Measurements from ENCODE around the gene DOCK2.
"Not testable (repeated sequence)": the region's sequence is repeated elsewhere in the genome, so short reads cannot be mapped to it uniquely, and the experiment has no call there.

DOCK2 gene

DNA sequence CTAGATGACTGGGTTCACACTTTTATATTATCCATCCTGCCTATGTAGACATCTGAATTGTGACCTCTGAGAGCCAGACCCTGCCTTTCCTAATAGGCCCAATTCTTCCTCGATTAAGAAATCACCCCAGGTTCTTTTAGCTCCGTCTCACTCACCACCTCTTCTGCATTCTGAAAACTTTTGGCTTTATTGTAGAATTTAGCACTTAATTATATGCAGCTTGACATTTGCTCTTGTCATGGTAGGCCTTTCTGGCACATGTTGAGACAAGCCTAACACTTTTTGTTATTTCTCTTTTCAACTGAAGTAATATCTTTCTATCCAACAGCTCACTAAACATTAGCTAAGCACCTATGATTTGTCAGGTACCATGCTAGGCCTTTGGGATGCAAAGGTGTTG is 180.0 kb downstream of the DOCK2 start:
- no peak for DNase-seq (ENCODE audit: low read depth in 2 of 2)

DNA sequence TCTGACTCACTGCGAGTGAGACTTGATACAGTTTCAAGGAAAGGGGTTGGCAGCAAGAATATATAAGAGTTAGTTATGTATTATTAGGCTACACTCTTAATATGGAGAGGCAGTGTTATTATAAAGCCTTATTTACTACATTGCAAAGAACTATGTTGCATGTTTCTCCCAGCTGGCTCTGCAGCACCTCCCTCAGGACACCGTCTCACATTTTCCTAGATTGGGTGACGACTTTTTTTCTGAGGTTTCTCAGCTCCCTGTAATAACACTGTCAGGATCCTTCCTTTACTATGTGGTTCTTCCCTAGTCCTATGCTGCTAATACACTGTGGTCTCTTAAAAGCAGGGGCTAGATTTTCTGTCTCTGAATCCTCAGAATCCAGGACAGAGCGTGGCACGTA is 189.5 kb downstream of the DOCK2 start:
- no peak for DNase-seq (ENCODE audit: low read depth in 2 of 2)

DNA sequence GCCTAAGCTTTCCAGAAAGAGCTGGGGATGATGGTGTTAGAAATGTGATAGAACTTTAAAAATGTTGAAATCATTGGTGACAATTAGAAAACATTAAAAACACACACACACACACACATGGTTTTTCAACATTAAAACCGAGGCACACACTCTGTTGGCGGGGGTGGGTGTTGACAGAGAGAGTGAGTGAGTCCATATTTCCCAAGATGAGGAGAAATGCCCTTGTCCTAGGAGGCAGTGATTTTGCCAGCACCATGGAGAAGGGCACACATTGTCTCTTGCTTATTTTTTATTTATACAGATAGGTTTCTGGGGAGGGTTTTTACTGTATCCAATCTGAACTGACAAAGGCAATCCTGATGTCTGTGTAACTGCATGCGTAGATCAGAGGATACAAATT is 190.7 kb downstream of the DOCK2 start:
- DNase-seq (ENCODE audit: low read depth in 2 of 2) = no peak

DNA sequence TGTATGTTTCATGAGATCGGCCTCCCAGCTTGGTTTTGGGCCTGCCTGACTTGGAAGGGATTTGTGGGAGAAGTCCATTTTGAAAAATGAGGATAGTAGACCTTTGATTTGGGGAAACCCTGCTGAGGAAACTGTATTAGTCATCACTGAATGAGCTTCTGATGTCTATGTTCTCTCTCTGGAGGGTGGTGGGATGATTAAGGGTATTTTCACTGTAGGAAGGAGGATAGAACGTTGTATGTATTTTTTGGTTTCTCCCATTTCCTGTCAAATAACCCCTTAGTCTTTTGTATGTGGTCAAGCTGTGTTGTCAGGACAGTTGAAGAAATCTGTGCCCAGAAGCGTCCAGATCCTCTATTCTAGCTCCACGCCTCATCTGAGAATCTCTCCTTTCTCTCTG is 191.3 kb downstream of the DOCK2 start:
- no peak for DNase-seq (ENCODE audit: low read depth in 2 of 2)

DNA sequence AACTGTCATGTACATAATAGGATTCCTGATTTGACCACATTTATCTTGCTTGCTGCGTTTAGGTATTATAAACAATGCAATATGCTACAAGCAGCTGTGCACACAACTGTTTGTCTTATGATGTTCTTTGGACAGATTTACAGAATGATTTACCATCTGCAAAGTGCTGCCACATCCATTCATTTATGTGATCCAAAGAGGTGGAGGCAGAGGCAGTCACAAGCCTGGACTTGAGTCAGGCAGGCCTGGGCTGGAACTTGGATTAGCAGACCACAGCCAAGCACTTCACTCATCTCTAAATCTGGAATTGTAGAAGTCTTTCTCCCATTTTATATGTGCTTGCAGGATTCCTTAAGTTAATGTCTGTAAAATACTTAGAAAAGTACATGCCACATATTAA is 194.3 kb downstream of the DOCK2 start:
- no peak for DNase-seq (ENCODE audit: low read depth in 2 of 2)

DNA sequence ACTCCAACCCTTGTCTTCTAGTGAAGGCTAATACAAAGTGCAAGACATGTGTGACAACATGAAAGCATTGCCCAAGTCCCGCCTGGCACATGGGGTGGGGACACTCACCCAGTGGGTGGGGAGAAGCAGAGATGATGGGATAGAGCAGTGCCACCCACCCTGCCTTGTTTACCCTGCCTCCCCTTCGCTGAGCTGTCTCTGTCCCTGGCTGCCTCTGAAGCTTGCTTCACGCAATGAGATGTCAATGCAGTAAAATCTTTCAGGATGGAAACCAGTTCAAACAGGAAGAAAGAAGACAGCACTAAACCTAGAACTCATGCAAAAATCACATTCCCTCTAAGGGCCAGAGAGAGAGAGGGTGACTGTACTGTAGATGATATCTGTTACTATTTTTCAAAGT is 195.2 kb downstream of the DOCK2 start:
- DNase-seq (ENCODE audit: low read depth in 2 of 2) = no peak

DNA sequence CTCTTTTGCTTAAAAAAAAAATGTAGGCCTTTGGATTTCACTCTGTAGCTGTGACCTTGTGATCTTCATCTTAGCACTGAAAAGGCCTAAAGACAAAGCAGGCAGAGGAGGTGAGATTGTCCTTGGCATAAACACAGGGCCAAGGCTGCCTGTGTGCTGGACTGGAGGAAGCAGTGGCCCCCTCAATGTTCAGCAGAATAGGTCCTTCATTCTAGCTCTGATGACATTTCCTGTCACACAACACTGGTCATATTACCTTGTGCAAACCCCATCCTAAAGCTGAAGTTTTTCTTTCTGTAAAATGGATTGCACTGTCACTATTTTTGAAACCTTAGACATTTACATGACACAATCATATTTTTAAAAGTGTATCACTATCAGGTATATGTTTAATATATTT is 195.8 kb downstream of the DOCK2 start:
- no peak for DNase-seq (ENCODE audit: low read depth in 2 of 2)

DNA sequence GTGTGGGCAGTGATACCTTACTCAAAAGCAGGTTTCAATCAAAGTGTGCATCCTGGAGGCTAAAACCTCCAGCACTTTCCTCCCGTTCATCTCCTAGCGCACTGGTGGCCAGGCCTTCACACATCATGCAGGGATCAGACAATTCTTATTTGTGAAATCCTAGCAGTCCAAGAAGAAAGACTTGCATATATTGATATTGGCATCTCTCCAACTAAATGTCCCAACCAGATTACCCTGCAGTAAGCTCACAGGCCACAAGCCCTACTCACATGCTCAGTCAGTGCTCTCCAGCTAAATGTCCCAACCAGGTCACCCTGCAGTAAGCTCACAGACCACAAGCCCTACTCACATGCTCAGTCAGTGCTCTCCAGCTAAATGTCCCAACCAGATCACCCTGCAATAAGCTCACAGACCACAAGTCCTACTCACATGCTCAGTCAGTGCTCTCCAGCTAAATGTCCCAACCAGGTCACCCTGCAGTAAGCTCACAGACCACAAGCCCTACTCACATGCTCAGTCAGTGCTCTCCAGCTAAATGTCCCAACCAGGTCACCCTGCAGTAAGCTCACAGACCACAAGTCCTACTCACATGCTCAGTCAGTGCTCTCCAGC is 196.7 kb downstream of the DOCK2 start:
- DNase-seq (ENCODE audit: low read depth in 2 of 2) = not testable (repeated sequence)

DNA sequence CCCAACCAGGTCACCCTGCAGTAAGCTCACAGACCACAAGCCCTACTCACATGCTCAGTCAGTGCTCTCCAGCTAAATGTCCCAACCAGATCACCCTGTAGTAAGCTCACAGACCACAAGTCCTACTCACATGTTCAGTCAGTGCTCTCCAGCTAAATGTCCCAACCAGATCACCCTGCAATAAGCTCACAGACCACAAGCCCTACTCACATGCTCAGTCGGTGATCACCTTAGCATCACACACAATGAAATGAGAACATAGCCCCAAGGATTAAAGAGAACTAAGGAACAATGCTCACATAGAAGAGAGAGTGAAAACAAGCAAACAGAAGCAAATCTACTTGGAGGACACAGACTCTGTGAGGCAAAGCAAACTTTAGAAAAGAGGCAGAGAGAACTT is 197.5 kb downstream of the DOCK2 start:
- not testable (repeated sequence) for DNase-seq (ENCODE audit: low read depth in 2 of 2)

DNA sequence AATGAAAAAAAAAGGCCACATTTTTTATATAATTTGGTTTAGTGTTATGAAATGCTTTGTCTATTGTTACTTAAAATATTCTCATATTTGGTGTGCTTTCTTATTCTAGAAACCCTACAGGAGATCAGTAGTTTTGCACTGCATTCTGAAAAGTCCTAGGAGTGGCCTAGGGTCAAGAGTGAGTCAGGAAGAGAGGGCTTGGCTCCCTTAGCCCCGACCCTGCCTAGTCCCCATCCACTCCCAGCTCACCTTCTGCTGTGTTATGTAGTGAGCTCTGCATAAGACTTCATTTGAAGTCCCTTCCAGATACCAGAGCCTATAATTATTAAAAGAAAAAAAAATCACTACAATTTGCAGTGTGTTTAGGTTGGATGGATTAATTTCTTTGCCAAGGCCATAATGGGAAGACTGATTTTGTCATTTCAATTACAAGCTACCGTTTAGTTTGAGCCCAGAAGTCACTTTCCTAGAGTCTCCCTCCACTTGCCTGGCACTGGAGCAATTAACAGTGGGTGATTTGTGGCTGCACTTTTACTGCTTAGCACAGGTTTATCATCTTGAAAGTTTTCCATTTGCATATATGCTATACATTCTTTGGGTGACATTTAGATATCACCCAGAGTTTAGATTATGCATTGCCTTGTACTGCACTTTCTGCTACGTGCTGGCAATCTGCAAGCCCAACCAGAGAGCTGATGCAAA is 199.9 kb downstream of the DOCK2 start:
- no peak for DNase-seq (ENCODE audit: low read depth in 2 of 2)

DNA sequence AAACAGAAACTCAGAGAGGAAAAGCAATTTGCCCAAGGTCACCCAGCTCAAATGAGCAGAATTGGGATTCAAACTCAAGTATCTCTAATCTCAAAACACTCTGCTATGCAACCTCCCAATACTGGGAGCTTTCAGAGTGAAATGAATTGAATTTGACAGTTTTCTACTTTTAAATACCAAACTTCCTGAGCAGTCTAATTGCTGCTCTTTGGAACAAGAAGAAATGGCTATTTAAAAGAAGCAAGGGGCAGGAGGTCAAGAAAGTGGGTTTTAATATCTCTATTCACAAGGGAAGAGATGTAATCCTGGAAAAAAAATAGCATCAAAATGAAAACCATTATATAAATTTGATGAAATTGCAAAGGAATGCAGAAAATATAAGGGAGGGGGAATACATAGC is 200.6 kb downstream of the DOCK2 start:
- no peak for DNase-seq (ENCODE audit: low read depth in 2 of 2)

DNA sequence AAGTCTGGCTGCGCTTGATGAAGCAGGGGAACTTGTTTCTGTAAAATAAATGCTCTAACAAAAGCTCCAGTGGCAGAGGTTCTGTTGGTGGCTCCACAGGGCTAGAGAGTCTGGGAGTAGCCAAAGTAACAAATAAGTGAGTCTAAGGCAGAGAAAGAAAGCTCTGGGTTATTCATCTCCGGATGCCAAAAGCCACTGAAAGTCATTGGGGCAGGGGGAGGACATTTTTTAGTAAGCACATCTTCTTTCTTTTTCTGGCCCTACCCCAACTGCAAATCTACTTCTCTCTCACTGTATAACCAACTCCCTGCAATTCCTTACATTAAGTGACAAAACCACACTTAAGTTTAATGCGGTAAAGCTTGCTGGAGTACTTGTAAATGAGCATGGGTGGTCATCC is 201.6 kb downstream of the DOCK2 start:
- no peak for DNase-seq (ENCODE audit: low read depth in 2 of 2)

DNA sequence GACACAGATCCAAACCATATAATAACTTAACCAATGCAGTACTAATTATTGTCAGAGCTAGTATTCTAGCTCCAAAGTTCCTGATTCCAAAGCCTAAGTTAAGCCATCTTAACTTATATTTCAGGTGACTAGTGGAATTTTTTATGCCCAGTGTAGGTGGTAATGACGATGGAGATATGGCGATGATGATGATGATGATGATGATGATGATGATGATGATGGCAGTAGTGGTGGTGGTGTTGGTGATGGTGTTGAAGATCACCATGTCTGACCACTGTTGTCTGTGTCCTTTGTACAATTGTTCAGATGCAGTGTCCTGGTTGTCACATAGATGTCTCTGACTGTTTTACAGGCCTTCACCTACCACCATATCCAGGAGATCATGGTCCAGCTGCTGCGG is 203.3 kb downstream of the DOCK2 start:
- DNase-seq (ENCODE audit: low read depth in 2 of 2) = no peak

DNA sequence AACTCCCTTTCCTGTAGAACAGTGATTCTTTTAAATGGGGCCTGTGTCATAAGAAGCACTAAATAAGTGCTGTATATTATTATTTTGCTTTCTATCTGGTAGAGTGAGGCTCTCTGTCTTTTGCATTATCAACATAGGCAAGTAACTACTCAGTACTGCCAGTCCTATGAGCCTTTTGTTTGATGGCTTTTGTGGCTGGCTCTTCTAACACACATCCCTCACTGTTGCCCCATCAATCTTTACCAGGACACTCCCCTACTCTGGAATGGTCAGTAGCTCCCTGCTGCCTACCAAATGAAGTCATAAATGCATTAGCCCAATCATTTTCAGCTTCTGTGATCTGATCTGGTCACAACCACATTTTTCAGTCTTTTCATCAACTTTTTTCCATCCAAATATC is 205.6 kb downstream of the DOCK2 start:
- DNase-seq (ENCODE audit: low read depth in 2 of 2) = no peak

DNA sequence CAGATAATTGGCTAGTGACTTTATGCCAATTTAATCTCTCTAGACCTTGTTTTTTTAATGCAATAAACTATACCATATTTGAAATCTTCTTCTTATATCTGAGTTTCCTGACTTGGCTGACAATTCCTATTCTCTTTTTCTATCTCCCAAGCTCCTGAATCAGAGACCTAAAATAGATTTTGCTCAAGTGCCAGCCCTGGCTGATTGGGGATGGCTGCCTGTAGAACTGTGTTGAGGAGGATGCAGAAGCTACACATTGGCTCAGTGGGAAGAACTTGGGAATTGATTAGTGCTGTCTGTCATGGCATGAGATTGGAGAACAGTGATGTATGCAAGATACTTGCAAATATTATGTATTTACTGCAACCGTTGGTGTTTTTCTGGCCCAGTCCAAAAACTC is 210.4 kb downstream of the DOCK2 start:
- DNase-seq (ENCODE audit: low read depth in 2 of 2) = no peak

DNA sequence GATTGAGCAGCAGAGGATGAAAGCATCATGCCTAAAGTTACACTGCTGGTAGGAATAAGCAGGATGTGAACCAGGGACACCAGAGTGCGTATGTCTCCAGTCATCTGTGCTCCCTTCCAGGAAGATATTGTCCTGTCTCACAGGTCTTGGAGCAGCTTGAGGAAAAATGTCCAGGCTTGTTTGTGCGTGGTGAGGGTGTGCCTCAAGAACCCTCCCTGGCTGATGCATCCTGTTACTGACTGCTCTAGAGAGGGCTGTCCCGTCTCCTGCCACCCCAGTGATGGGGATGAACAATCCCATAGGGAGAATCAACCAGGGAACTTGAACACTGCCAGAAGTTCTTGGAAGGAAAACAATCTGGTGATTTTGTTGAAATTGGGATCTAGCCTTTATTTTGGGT is 211.2 kb downstream of the DOCK2 start:
- DNase-seq (ENCODE audit: low read depth in 2 of 2) = no peak

DNA sequence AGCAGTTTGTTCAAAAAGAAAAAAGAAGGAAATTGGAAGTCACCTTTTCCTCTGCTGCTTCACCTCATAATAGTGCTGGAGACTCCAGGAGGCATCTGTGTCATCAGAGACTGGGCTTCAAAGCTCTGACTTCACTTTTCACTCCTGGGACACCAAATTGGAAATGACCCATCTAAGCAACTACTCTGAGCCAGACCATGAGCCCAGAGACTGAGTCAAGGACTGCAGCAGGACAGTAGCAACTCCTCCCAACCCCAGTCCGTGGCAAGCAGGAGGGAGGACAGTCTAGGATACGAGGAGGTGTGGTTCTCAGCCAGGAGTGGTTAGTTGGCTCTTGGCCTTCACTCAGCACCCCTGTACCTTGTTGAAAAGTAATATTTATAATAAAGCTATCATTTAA is 211.7 kb downstream of the DOCK2 start:
- DNase-seq (ENCODE audit: low read depth in 2 of 2) = no peak

DNA sequence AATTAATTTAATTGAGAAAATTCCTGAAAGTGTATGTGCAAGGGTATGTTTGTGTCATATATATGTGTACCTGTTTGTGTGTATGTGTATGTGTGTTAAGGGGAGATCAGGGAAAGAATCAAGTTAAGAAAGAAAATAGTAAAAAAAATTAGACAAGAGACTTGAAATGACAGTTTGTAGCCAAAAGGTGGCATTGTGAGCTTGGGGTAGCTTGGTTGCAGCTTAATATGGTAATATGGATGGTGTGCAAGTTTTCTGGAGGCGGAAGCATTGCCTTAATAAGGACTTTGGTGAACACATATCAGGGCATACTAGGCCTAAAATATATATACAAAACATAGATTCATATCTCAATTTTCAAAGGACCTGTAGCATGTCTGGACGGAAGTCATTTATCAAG is 213.3 kb downstream of the DOCK2 start:
- no peak for DNase-seq (ENCODE audit: low read depth in 2 of 2)

DNA sequence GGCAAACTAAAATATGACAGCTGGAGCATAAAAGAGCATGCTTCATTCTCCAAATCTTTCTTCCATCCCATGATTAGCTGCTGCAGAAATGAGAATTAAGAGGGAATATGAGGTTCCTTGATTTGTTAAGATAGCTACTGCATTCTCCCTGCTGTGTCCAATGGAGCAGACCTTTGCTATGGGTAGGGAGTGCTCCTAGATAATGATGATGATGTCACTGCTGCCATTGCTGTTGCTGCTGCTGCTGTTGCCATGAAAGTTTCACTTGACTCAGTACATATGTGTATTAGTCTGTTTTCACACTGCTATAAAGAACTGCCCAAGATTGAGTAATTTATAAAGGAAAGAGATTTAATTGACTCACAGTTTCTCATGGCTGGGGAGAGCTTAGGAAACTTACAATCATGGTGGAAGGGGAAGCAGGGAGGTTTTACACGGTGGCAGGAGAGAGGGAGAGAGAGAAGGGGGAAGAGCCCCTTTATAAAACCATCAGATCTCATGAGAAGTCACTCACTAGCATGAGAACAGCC is 214.3 kb downstream of the DOCK2 start:
- no peak for DNase-seq (ENCODE audit: low read depth in 2 of 2)

DNA sequence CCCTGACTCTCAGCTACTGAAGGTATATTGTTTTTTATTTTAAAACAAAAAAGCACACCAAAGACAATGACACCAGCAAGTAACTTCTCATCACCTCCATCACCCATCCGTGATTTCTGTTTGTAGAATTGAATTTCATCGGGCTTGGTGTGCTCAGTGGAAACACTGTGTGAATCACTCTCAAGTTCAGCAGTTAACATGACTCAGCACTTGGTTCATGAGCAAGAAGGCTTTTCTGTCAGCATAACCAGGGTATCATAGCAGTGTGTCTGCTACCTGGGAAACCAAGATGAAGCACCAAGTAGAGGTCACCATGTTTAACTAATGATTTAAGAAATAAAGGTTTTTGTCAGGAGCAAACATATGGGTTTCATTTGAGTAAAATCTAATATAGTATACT is 219.5 kb downstream of the DOCK2 start:
- no peak for DNase-seq (ENCODE audit: low read depth in 2 of 2)

DNA sequence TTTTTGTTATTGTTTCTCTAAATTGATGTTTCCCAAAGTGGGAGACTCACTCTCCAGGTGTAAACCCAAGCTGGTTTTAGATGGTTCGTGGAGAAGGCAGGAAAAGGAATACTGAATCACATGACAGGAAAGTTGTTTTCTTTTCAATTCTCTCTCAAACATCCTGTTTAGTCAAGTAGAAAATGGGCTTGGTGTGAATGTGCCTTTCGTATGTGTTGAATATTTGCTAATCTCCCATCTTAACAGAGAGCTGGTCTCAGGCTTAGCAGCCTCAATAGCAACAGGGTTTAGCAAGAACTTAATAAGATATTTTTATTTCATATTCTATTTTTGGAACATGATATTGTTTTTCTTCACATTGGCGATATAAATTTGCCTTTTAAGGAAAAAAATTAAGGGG is 223.5 kb downstream of the DOCK2 start:
- DNase-seq (ENCODE audit: low read depth in 2 of 2) = no peak

DNA sequence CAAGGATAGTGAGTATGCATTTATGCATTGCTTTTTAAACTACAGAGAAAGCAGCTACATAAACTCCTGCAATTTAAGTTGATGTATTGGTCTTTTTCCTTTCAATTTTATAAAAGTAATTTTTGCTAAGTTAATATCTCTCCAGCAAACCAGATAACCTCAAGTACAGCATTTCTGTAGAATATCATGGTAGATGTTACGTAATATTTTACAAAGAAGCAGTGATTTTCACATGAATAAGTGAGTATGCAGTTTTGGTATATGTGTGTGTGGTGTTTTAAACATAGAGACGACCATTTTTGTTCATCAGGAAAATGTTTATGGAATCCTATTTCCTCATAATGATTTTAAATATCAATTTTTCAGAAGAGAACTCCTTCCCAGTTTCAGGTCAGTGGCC is 224.4 kb downstream of the DOCK2 start:
- DNase-seq (ENCODE audit: low read depth in 2 of 2) = no peak

DNA sequence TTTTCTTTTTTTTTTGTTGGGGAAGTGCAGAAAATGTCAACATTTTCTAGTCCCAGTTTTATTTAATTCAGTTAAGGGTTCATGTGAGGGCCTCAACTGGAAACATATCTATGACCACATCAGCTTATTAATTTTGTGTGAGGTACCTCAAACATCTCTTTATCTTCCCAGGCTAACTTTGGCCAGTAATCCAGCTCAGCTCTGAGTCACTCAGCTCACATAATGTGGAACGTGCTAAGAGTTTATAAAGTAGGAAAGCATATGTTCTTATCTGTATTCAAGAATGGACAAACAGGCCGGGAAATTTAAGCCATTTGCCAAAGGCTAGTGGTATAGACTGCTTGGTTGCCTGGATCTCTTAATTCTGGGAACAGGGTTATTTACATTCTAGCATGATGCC is 224.9 kb downstream of the DOCK2 start:
- no peak for DNase-seq (ENCODE audit: low read depth in 2 of 2)

DNA sequence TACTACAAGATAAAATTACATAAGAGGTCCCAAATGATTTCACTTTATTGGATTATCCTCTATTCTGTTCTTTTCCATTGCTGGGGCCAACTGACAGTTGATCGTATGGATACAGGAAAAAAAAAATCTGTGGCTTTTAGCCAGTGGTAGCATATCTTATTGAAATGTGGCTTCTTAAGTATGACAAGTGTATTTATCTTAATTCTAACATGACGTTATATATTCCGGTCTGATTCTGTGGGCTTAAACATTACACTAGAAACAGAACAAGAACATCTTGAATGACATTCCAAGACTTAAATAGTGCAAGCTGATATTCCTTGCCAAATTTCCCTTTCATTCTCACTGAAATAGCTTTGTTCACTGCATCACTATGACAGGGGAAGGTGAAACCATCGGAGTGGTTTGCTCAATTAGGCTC is 225.3 kb downstream of the DOCK2 start:
- no peak for DNase-seq (ENCODE audit: low read depth in 2 of 2)
